ENCODE measurements around the gene PCDHGB2.
"Not testable (repeated sequence)": the region's sequence is repeated elsewhere in the genome, so short reads cannot be mapped to it uniquely, and the experiment has no call there.

PCDHGB2 gene

GRCh38 chr5:141366016-141366896 lies 6.5 kb downstream of the PCDHGB2 start:
- Mint-ChIP-seq H3K27ac (no peak overlapping the region), H3K9me3 (ENCODE audit: low read depth) (peaks cover 10% of the 10 kb centered on the region), H3K4me3 (no peak overlapping the region), H3K36me3 (peaks cover 23% of the 10 kb centered on the region), H3K27me3 (peaks cover 67% of the 10 kb centered on the region), H3K4me1 (ENCODE audit: low read depth) (peaks cover 8% of the 10 kb centered on the region)

DNA sequence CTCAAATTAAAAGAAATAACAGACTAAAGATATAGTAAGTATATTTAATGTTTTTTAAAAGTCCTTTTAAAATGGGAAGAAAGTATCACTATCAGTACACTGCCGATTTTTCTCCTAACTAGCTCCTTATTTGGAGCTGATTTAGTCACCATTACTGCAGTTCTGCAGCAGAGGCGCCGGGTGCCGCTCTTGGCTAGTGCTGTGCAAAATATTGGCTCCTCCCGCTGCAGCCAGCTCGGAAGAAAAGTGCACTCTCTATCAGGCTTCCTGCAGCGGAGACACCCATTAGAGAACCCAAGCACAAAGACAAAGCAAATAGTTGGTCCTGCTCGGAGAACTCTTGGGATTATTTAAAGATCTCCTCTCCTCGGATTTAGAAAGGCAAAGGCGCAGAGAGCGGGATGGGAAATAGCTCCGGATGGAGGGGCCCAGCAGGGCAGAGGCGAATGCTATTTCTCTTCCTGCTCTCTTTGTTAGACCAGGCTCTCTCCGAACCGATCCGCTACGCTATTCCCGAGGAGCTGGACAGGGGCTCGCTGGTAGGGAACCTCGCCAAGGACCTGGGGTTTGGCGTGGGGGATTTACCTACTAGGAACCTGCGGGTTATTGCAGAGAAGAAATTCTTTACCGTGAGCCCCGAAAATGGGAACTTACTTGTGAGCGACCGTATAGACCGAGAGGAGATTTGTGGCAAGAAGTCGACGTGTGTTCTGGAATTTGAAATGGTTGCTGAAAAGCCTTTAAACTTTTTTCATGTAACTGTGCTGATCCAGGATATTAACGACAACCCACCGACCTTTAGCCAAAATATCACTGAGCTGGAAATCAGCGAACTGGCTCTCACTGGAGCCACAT lies 10.4 kb downstream of the PCDHGB2 start, which contains the start of gene PCDHGB3:
Gene PCDHGB3 (plus strand): TSS at position 249 of the 855 bp plus-strand sequence. CDS start 153 bp downstream, at position 402.
- Mint-ChIP-seq H3K4me1 (ENCODE audit: low read depth) (peaks cover 9% of the 10 kb centered on the region), H3K27ac (no peak within 1 kb of the TSS), H3K4me3 (peak within 1 kb of the TSS; percentile 82), H3K9me3 (ENCODE audit: low read depth) (peaks cover 6% of the 10 kb centered on the region), H3K27me3 (peaks cover 62% of the 10 kb centered on the region), H3K36me3 (peaks cover 18% of the 10 kb centered on the region)

GRCh38 chr5:141371572-141372475 lies 12.0 kb downstream of the PCDHGB2 start:
- Mint-ChIP-seq H3K36me3 (peaks cover 11% of the 10 kb centered on the region), H3K27me3 (peaks cover 55% of the 10 kb centered on the region), H3K4me1 (ENCODE audit: low read depth) (peaks cover 9% of the 10 kb centered on the region), H3K4me3 (no peak overlapping the region), H3K27ac (no peak overlapping the region), H3K9me3 (ENCODE audit: low read depth) (peaks cover 3% of the 10 kb centered on the region)

GRCh38 chr5:141373673-141374317 lies 14.0 kb downstream of the PCDHGB2 start, which contains the start of gene PCDHGA6:
Gene PCDHGA6 (plus strand): TSS chr5:141373891. CDS start chr5:141374084, 193 bp downstream.
- peaks cover 9% of the 10 kb centered on the region for H3K4me1 Mint-ChIP-seq (ENCODE audit: low read depth)
- peak within 1 kb of the TSS; percentile 61 for H3K4me3 Mint-ChIP-seq
- H3K27ac Mint-ChIP-seq = no peak within 1 kb of the TSS
- peaks cover 53% of the 10 kb centered on the region for H3K27me3 Mint-ChIP-seq
- peaks cover 10% of the 10 kb centered on the region for H3K36me3 Mint-ChIP-seq
- H3K9me3 Mint-ChIP-seq (ENCODE audit: low read depth) = peaks cover 3% of the 10 kb centered on the region

- H3K36me3 Mint-ChIP-seq = peaks cover 13% of the 10 kb centered on the region
- no peak overlapping the region for H3K27ac Mint-ChIP-seq
- H3K4me1 Mint-ChIP-seq (ENCODE audit: low read depth) = peaks cover 8% of the 10 kb centered on the region
- peaks cover 3% of the 10 kb centered on the region for H3K9me3 Mint-ChIP-seq (ENCODE audit: low read depth)
- peaks cover 57% of the 10 kb centered on the region for H3K27me3 Mint-ChIP-seq
- no peak overlapping the region for H3K4me3 Mint-ChIP-seq
Measured at GRCh38 chr5:141374627-141375026, 14.8 kb downstream of the PCDHGB2 start.

DNA sequence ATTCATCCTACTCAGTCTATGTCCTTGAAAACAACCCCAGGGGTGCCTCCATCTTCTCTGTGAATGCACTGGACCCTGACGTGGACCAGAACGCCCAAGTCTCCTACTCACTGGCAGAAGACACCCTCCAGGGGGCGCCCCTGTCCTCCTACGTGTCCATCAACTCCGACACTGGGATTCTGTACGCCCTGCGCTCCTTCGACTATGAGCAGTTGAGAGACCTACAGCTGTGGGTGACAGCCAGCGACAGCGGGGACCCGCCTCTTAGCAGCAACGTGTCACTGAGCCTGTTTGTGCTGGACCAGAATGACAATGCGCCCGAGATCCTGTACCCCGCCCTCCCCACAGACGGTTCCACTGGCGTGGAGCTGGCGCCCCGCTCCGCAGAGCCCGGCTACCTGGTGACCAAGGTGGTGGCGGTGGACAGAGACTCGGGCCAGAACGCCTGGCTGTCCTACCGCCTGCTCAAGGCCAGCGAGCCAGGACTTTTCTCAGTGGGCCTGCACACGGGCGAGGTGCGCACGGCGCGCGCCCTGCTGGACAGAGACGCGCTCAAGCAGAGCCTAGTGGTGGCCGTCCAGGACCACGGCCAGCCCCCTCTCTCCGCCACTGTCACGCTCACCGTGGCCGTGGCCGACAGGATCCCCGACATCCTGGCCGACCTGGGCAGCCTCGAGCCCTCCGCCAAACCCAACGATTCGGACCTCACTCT lies 15.8 kb downstream of the PCDHGB2 start:
- Mint-ChIP-seq H3K36me3 (peaks cover 13% of the 10 kb centered on the region), H3K27me3 (peaks cover 57% of the 10 kb centered on the region)
- H3K4me3 Mint-ChIP-seq; H3K9me3 Mint-ChIP-seq (ENCODE audit: low read depth); H3K4me1 Mint-ChIP-seq (ENCODE audit: low read depth); H3K27ac Mint-ChIP-seq: not testable (repeated sequence)

- peaks cover 15% of the 10 kb centered on the region for H3K9me3 Mint-ChIP-seq (ENCODE audit: low read depth)
- peak within 1 kb of the TSS; percentile 82 for H3K4me3 Mint-ChIP-seq
- no peaks in the 10 kb centered on the region for H3K4me1 Mint-ChIP-seq (ENCODE audit: low read depth)
- peaks cover 15% of the 10 kb centered on the region for H3K36me3 Mint-ChIP-seq
- H3K27ac Mint-ChIP-seq = no peak within 1 kb of the TSS
- H3K27me3 Mint-ChIP-seq = peaks cover 70% of the 10 kb centered on the region
Measured at GRCh38 chr5:141382469-141383294, 22.9 kb downstream of the PCDHGB2 start, which contains the start of gene PCDHGA7. Gene PCDHGA7 (plus strand): TSS chr5:141382742. CDS start chr5:141382900, 158 bp downstream.

- Mint-ChIP-seq H3K4me1 (ENCODE audit: low read depth) (no peaks in the 10 kb centered on the region), H3K9me3 (ENCODE audit: low read depth) (peaks cover 16% of the 10 kb centered on the region), H3K27me3 (peaks cover 73% of the 10 kb centered on the region), H3K4me3 (peak overlapping the region; percentile 82), H3K36me3 (peaks cover 18% of the 10 kb centered on the region), H3K27ac (no peak overlapping the region)
Measured at GRCh38 chr5:141383345-141383744, 23.6 kb downstream of the PCDHGB2 start.

DNA sequence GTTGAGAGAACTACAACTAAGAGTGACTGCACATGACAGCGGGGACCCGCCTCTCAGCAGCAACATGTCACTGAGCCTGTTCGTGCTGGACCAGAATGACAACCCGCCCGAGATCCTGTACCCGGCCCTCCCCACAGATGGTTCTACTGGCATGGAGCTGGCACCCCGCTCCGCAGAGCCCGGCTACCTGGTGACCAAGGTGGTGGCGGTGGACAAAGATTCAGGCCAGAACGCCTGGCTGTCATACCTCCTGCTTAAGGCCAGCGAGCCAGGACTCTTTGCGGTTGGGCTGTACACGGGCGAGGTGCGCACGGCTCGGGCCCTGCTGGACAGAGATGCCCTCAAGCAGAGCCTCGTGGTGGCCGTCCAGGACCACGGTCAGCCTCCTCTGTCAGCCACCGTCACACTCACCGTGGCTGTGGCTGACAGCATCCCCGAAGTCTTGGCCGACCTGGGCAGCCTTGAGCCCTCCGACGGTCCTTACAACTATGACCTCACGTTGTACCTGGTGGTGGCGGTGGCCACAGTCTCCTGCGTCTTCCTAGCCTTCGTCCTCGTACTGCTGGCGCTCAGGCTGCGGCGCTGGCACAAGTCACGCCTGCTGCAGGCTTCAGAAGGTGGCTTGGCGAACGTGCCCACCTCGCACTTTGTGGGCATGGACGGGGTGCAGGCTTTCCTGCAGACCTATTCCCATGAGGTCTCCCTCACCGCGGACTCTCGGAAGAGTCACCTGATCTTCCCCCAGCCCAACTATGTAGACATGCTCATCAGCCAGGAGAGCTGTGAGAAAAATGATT lies 24.9 kb downstream of the PCDHGB2 start:
- Mint-ChIP-seq H3K9me3 (ENCODE audit: low read depth) (peaks cover 18% of the 10 kb centered on the region), H3K27ac (no peak overlapping the region), H3K27me3 (peaks cover 70% of the 10 kb centered on the region), H3K4me1 (ENCODE audit: low read depth) (no peaks in the 10 kb centered on the region), H3K4me3 (no peak overlapping the region), H3K36me3 (peaks cover 16% of the 10 kb centered on the region)

DNA sequence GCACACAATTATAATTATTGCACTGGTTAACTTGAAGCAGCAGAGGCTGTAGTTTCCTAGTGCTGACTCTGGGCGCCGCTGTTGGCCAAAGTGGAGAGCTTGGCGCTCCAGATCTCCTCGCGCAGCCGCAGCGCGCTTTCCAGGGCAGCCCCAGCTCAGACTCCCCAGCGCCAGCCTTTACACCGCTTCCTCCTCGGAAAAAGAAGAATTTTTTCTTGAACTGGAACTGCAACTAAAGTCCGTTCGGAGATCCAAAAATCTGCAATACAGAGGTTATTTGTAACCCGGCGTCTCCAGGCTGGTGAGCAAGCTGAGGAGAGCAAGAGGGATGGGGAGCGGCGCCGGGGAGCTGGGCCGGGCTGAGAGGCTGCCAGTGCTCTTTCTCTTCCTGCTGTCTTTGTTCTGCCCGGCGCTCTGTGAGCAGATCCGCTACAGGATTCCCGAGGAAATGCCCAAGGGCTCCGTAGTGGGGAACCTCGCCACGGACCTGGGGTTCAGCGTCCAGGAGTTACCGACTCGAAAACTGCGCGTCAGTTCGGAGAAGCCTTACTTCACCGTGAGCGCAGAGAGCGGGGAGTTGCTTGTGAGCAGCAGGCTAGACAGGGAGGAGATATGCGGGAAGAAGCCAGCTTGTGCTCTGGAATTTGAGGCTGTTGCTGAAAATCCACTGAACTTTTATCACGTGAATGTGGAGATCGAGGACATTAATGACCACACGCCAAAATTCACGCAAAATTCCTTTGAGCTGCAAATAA lies 27.9 kb downstream of the PCDHGB2 start, which contains the start of gene PCDHGB4:
Gene PCDHGB4 (plus strand): TSS at position 142 of the 755 bp plus-strand sequence. CDS start 187 bp downstream, at position 329.
- peaks cover 22% of the 10 kb centered on the region for H3K9me3 Mint-ChIP-seq (ENCODE audit: low read depth)
- H3K27ac Mint-ChIP-seq = peak within 1 kb of the TSS; percentile 6
- H3K4me1 Mint-ChIP-seq (ENCODE audit: low read depth) = not testable (repeated sequence)
- H3K36me3 Mint-ChIP-seq = peaks cover 12% of the 10 kb centered on the region
- H3K27me3 Mint-ChIP-seq = peaks cover 65% of the 10 kb centered on the region
- H3K4me3 Mint-ChIP-seq = peak within 1 kb of the TSS; percentile 52

GRCh38 chr5:141388661-141389060 lies 28.9 kb downstream of the PCDHGB2 start:
- Mint-ChIP-seq H3K27ac (peak overlapping the region; percentile 6), H3K4me3 (no peak overlapping the region), H3K4me1 (ENCODE audit: low read depth) (no peaks in the 10 kb centered on the region), H3K27me3 (peaks cover 64% of the 10 kb centered on the region), H3K9me3 (ENCODE audit: low read depth) (peaks cover 26% of the 10 kb centered on the region), H3K36me3 (peaks cover 12% of the 10 kb centered on the region)
